Measurements from ENCODE around the gene ATP5PB.

The ATP5PB gene

GRCh38 chr1:111446967-111447892 is 2.0 kb upstream of the ATP5PB start:
- DNase-seq, result no peak

DNA sequence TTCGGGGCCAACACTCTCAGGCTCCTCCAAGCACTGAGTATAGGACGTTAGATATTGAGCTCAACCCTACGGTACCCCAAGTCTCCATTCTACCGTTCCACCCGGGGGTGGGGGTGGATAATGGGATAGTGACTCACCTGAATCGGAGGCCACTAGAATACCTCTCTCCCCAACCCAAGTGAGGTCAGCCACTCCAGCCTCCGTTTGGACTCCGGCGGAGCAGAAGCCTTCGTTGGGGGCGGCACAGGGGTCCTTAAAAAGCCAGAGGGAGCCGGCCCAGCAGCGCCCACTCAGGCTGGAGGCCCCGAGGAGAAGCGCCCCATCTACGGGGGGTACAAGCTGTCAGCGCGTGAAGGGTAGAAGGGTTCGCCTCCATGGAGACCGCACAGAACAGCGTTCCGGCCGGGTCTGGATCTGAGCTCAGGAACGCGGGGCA is 764 bp upstream of the ATP5PB start:
- no peak for DNase-seq

DNA sequence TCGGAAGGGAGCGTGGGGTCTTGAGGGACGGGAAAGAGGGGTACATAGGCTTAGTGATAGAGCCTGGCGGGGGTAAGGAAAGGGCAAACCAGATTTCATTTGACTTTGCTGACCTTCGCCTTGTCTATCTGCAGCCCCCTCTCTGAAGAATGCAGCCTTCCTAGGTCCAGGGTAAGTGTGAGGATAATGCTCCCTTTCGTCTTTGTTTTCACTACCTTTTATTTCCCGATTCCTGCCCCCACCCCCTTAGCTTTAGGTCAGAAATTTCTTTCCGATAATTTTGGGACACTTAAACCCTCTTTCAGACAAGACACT is 396 bp downstream of the ATP5PB start:
- DNase-seq, result no peak

- no peak for DNase-seq
Measured at GRCh38 chr1:111450185-111450584, 921 bp downstream of the ATP5PB start.

GRCh38 chr1:111452581-111452980 is 3.3 kb downstream of the ATP5PB start:
- DNase-seq, result no peak

DNA sequence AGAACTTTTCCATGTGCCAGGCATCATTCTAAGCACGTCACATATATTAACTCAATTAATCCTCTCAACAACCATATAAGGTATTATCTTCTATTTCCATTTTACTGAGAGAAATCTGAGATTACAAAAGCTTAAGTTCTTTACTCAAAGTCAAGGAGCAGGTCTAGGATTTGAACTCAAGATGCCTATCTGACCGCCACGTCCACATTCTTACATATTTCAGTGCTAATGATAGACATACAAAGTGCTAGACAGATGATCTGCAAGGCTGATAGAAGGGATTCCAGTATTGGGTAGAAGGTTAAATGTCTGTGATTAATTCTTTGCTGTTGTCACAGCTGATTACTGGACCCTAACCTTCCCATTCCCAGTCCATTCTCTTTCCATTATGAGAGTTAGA is 4.4 kb downstream of the ATP5PB start:
- no peak for DNase-seq

- no peak for DNase-seq
Measured at GRCh38 chr1:111454859-111455641, 5.8 kb downstream of the ATP5PB start.

DNA sequence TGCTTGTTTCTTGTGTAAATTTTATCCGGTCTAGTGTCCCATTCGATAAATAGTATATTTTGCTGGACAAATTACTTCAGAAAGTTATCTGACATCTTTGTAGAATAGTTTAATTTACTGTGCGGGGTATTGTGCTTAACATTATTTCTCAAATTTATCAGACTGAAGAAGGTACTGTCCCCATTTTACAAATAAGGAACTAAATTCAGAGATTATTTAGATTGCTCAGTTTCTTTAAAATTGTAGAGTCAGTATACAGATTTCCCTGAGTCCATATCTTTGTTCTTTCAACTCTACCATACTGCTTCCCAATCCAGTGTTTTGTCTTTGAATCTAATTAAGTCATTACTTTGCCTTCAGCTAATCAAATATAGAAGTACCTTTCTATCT is 6.4 kb downstream of the ATP5PB start:
- DNase-seq, result no peak

DNA sequence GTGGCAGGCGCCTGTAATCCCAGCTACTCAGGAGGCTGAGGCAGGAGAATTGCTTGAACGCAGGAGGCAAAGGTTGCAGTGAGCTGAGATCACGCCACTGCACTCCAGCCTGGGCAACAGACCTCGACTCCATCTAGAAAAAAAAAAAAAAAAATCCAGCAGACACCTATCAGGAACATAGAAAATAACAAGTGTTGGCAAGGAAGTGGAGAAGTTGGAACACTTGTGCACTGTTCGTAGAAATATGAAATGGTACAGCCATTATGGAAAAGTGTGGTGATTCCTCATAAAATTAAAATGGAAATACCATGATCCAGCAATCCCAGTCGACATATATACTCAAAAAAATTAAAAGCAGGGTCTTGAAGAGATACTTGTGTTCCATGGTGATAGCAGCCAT is 12.5 kb downstream of the ATP5PB start:
- DNase-seq, result no peak

DNA sequence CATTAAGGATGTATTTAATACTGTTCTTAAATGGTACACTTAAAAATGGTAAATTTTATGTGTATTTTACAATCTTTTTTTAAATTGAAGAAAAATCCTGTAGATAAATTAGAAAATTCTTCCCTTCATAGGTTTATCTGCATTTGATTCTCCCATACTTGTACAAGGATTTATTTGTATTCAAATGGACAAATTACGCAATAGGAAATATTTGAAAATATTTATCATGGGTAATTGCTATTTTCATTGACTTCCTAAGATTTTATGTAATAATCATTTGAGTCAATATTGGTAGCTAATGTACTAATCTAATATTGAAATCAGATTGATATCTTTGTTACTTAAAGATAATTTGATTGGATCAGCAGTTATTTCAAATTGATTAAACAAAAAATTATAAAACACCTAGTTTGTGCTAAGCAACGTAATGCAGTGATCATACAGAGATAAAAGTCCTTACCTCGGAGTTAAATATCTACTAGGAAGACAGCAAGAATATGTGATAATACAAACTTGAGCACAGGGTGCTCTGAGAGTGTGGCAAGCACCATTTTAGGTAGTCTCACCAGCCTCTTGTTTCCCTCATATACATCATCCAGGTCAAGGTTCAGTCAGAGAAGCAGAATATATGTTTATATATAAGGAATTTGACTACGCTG is 13.2 kb downstream of the ATP5PB start:
- no peak for DNase-seq

DNA sequence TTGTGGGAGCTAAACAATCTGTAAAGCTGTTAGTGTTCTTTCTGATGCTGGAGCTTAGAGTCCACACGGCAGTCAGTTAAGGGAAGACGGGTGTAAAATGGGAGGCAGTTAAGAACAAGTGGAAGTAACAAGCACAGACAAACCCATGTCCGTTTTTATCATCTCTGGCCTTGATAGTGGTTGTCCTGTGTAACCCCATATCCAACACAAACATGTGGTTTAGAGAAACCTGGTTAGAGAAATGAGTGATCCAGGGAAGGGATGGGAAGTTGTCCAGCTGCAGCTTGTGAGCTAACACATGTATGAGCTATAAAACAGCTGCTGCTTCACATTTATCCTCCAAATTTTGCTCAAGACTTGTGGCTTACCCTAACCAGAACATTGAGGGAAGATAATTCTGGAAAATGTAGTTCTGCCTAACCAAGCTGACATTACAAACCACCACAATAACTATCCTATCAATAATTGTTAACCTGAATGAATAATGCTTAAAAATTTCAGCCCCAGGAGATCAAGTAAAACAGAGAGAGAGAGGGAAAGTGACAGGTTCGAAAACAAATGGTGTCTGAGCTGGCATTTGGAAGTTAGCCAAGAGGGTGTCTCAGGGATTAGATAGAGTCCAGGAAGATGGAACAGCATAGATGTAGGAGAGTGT is 13.9 kb downstream of the ATP5PB start:
- DNase-seq, result no peak

GRCh38 chr1:111465754-111466153 is 16.5 kb downstream of the ATP5PB start:
- no peak for DNase-seq

DNA sequence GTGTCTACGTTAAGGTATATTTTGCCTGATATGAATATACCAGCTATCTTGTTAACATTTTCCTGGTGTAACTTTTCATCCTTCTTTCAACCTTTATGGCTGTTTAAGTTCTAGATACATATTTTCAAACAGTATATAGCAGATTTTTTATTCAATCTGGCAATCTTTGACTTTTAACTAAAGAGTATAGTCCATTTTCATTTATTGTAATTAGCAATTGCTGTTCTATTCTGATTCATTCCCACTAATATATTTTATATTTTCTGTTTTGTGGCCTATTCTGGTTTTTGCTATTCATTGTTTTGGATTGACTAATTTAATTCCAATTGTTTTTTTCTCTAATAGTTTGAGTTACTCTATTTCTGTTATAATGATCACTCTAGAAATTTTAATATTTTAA is 17.2 kb downstream of the ATP5PB start:
- DNase-seq, result no peak

GRCh38 chr1:111467865-111468716 is 18.8 kb downstream of the ATP5PB start:
- DNase-seq, result peak in 1 of 2 donors; percentile 71

- DNase-seq, result no peak
Measured at GRCh38 chr1:111468717-111469100, 19.4 kb downstream of the ATP5PB start.

- DNase-seq, result no peak
Measured at GRCh38 chr1:111469539-111469938, 20.3 kb downstream of the ATP5PB start.

DNA sequence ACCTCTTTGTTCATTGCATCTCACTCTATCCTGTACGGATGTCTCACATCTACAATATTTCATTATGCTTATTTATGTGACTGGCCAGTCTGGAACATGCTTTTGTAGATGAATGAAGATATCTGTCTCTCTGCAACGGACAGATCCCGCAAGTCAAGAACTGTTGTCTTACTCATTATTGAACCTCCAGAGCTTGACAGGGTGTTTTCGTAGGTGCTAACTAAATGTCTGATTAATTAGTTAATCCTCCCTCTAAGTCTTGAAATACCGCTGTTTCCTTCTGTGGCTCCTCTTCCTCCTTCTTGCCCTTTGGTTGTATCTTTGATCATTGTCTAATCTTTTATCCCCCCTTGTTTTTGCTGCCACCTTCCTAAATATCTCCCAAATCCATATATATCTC is 21.3 kb downstream of the ATP5PB start:
- no peak for DNase-seq

DNA sequence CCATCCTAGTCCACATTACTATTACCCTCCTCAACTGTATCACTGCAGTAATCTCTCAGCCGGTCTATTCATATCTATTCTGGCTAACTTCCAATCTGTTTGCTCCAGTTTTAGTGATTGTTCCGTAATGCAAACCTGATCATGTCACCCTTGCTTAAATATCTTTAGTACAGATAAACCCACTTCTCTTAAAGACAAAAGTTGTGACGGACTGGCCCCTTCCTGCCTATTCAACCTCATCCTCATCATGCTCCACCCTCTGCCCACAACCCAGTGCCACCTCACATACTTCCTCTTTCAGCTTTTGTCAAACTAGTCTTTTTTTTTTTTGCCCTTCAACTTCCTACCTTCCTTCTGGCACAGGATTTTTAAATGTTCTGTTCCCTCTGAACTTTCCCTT is 21.7 kb downstream of the ATP5PB start:
- DNase-seq, result peak; percentile 71 to 84

GRCh38 chr1:111471538-111471937 is 22.3 kb downstream of the ATP5PB start:
- DNase-seq, result no peak

GRCh38 chr1:111474106-111474505 is 24.8 kb downstream of the ATP5PB start:
- no peak for DNase-seq

- no peak for DNase-seq
Measured at GRCh38 chr1:111474521-111474920, 25.3 kb downstream of the ATP5PB start.

GRCh38 chr1:111475701-111476100 is 26.4 kb downstream of the ATP5PB start:
- no peak for DNase-seq
